Stimulated activated CD4-positive, alpha-beta T cell treated with anti-CD3 and anti-CD28 coated beads, Interleukin-15, amount 100 ng/mL, for 48 hours (primary cell): ENCODE data around the gene SRGAP1.

Source experiments
- DNase-seq, 2 donors: peaks; one replicate each; pipeline ENCODE4 v3.0.0-alpha.2; 2020; ENCODE audit warnings: low read depth in 2 of 2

Gene SRGAP1

DNA sequence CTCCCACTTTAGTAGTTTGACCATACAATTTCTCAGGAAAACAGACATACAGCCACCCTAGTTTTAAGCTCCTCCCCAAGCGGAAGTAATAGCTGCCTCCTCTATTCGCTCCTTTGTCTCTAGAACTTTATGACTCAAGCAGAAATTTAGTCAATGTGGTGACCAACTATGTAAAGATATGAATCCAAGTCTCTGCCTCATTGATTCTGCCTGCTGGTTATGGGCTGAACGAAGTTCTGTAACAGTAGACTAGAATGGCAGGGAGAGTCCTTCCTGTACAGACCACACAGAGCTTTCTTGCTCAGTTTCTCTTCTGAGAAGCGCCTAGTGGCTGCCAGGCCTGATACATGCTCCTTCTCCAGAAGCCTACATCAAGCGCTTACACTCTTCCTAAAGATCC, 358.5 kb downstream of the SRGAP1 start:
- DNase-seq, result no peak

DNA sequence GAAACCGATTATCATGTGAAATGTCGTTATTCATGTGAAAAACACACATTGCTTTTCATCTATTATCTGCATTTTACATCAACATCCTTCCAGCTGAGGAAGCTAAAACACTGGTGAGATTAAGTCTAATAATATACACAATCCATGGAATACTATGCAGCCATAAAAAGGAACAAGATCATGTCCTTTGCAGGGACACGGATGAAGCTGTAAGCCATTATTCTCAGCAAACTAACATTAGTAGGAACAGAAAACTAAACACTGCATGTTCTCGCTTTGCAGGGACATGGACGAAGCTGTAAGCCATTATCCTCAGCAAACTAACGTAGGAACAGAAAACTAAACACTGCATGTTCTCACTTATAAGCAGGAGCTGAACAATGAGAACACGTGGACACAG, 359.3 kb downstream of the SRGAP1 start:
- no peak for DNase-seq

DNA sequence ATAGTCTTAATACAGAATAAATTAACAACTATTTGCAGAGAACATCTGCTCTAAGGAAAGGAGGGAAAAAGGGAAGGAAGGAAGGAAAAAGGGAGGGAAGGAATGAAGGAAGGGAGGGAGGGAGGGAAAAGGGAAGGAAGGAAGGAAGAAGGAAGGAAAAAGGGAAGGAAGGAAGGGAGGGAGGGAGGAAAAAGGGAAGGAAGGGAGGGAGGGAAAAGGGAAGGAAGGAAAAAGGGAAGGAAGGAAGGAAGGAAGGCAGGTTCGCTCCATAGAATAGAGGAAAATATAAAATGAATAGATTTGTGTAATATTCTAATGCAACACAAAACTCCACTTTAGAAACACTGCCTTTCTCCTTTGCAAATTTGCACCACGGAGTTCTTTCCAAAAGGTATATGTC, 361.0 kb downstream of the SRGAP1 start:
- DNase-seq, result no peak

DNA sequence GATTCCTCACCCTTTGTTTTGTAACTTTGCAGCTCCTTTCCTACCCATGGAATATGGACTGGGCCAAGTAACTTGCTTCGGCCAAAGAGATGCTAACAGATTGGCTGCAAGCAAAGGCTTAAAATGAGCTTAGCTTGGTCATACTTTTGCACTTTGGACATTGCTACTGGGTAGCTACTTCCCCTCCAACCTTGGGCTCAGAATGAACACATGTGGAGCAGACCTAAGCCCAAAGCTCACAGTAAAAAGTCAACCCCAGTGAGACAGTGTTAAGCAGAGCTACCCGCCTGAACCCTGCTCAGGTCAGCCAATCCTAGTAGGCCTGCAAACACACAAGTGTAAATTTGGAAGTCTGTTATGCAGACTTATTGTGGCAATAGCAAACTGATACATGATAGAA, 363.0 kb downstream of the SRGAP1 start:
- DNase-seq, result no peak
